GM18858 (cell line): ENCODE results near the gene IRF7.

Experiments used
- ATAC-seq: cut with Tn5 transposase; IDR thresholded peaks from one replicate; pipeline ENCODE4 v1.9.1; 2021; ENCODE audit not compliant: unreplicated experiment

IRF7 gene

DNA sequence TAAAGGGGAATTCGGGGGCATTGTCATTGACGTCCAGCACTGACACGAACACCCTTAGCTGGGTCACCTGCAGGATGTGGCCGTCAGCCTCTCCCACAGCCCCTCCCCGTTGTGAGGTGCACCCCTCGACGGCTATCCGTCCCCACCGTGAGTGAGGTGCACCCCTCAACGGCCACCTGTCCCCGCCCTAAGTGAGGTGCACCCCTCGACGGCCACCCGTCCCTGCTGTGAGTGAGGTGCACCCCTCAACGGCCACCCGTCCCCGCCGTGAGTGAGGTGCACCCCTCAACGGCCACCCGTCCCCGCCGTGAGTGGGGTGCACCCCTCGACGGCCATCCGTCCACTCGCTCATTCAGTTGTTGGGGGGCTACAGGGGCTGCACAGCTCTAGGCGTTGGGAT lies 6.1 kb upstream of the IRF7 start:
- ATAC-seq, result no peak

- no peak for ATAC-seq
Observed at GRCh38 chr11:620935-621814, 5.4 kb upstream of the IRF7 start.

DNA sequence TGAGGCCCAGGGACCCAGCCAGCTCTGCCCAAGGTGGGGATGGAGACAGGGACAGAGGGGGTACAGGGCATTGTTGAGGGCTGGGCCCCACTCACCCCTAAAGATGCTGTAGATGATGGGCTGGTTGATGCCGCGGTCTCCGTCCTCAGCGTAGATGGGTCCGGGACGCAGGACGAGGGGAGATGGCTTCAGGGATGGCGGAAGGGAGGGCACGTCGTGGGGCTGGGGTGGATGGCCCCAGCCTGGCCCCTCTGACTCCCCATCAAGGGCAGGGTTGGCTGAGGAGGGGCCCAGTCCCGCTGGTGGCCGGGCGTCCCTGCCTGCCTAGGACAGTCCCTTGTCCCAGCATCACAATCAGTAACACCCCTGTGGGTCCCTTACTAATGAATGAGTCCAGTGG lies 4.5 kb upstream of the IRF7 start:
- ATAC-seq, result no peak

- no peak for ATAC-seq
Observed at GRCh38 chr11:619628-620050, 3.9 kb upstream of the IRF7 start.

DNA sequence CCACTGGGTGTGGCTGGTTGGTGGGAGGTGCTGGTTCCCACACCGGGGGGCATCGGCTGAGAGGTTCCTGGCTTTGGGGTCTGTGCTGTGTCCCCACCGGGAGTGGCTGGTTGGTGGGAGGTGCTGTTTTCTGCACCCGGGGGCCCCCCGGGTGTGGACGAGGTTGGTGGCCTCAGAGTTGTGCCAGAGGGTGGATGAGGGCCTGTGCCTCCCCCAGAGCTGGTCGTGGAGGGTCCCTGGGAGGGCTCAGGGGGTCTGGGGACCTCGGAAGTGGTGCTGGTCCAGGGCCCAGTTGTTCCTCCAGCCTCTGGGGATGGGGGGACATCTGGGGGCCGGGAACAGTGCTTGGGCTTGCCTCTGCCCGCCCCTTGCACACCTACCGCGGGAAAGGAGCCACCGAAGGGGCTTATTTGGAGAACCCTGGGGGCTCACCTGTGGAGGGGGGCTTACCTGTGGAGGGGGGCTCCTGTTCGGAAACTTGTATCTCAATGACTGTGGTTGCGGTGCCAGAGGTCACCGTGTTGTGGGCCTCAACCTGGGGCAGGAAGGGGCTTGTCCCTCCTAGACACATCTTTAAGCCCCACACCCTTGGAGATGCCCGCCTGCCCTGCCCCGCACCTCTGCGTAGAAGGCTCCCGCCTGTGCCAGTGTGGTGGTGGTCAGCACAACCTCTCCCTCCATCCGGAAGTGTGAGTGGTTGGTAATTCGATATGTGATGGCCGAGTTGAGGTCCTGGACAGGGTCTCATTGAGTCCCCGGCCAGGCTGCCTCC lies 3.3 kb upstream of the IRF7 start:
- ATAC-seq, result no peak

DNA sequence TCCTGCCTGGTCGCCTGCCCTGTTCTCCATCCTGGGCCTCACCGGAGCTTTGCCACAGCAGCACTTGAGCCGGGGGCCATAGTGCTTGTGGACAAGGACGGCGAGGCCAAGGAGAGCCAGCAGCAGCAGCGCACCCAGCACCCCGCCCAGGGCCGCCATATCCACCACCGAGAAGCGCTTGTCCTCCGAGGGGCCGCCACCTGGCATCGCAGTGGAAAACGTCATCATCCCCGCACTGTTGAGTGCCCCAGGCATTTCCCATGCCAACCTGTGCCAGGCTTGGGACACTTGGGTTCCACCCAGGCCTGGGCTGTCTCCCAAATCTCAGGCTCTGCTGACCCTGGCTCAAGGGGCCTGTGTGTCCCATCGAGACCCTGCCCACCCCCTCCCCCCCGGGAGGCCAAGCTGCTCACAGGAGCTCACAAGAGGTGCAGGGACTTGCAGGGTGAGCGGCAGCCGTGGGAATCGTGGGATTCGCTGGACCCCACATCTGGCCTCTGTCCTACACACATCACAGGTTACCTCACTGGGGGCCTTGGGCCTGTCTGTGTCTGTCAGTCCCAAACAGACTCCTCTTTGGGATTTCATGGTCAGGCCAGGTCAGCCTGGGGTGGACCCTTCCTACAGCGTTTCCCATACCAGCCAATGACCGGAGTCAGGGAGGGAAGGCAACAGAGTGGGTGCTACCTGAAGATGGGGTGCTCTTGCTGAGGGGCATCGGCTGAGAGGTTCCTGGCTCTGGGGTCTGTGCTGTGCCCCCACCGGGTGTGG lies 2.3 kb upstream of the IRF7 start:
- ATAC-seq, result no peak

DNA sequence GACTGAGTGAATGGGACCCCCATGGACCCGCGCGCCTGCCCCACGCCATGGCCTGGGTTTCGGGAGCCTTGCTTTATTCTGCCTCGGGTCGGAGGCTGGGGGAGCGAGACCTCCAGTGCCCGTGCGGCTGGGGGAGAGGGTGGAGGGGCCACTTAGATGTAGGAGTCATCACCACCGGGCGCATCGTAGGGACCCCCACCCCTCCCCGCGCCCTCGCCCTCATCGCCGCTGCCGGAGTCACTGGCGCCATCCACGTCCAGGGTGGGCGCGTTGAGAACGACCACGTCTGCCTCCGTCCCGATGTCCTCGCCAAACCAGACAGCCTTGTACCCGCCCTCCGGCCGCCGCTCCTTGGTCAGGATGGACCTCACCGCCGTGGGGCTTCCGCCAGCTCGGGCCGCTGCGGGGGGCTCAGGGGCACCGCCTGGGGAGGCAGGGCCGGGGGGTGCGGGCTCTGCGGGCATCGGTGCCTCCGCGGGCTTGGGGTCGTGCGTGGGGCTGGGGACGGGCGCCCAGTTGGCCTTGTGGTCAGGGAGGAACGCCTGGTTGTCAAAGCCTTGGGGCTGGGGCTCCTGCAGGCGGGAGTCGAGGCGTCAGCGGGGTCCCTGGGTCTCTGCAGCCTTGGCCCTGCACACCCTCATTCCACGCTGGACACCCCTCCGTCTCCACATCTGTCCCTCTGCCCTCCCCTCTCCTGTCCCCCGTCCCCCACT lies 1.6 kb upstream of the IRF7 start:
- no peak for ATAC-seq

DNA sequence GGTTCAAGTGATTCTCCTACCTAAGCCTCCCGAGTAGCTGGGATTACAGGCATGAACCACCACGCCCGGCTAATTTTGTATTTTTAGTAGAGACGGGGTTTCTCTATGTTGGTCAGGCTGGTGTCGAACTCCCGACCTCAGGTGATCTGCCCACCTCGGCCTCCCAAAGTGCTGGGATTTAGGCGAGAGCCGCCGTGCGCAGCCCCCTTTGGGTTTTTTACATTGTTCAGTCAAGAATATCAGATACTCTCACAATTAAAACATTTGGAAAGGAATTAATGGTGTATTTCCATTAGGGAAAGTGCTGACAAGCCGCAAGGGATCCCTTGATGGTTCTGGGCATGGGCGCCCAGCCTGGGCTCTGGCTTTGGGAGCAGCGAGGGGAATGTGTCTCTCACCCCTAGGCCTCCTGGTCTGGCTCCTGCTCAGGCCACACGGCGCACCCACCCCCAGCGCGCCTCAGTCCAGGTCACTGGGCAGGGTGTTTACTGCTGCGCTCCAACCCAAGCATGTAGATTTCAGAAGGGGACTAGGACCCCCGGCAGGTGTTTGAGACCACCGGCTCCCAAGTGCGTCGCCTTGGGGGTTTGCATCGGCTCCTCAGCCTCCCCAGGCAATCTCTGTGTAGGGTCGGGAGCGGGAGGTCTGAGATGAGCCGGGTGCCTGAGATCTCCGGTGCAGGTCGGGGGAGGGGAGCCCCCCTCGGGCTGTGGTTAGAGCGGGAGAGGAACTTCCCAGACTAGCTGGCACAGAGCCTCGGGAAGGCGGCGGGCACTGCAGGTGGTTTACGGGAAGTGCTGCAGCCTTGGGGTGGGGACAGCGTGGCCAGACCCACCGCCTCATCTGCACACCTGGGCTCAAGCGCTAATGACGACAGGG lies 809 bp upstream of the IRF7 start:
- ATAC-seq, result no peak

DNA sequence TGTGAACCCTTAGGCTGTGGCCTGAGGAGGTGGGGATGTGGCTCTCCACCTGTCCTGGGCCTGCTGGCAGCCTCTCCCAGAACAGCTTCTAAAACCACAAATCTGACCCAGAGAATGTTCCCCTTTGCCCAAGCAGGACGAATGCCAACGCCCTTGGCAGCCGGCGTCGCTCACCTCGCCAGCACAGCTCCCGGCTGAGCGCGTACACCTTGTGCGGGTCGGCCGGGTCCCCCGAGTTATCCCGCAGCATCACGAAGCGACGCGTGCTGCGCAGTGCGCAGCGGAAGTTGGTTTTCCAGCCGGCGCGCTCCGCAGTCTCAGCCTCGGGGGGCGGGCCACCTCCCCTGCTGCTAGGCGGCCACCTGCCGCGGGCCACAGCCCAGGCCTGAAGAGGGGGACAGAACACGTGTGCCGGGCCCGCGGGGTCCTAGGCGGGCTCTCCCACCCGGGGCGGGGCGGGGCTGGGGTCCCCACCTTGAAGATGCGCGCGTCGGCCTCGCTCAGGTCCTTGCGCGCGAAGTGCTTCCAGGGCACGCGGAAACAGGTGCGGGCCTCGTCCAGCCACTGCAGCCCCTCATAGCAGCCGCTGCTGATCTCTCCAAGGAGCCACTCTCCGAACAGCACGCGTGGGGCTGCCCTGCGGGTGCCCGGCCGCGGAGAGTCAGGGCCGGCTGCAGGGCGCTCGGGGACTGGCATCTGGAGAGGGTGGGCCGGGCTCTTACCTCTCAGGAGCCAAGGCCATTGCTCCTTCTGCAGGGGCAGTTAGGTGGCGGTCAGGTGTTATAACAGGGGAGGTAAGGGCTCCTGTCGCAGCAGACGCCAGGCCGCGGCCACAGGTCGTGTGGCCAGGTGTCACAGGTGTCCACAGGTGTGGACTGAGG lies 887 bp downstream of the IRF7 start:
- ATAC-seq, result no peak

DNA sequence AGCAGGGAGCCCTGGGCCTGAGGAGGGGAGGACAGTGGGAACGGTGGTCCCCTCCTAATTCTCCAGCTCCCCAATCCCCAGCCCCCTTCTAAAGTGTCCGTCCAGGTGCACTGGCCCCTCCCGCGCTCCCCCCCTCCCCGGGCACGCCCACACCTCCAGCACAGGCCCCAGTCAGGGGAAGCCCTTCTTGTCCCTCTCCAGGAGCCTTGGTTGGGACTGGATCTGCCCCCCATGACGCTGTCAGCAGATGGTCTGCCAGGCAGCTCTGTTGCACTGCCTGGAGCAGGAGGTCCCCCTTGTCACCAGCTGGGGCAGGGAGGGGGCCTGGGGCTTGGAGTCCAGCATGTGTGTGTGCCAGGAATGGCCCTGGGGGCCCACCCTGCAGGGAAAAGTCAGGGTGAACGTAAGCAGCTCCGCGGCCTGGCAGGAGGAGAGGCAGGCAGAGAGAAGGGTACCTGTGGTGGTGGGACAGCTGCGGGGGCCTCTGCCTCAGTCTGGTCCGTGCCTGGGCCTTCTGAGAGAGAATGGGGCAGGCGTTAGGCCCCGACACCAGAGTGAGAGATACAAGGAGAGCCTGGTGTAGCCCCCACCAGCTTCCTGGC lies 1.6 kb downstream of the IRF7 start:
- no peak for ATAC-seq

- ATAC-seq, result no peak
Observed at GRCh38 chr11:613369-613968, 2.3 kb downstream of the IRF7 start.

GRCh38 chr11:612961-613300 lies 2.8 kb downstream of the IRF7 start:
- no peak for ATAC-seq

DNA sequence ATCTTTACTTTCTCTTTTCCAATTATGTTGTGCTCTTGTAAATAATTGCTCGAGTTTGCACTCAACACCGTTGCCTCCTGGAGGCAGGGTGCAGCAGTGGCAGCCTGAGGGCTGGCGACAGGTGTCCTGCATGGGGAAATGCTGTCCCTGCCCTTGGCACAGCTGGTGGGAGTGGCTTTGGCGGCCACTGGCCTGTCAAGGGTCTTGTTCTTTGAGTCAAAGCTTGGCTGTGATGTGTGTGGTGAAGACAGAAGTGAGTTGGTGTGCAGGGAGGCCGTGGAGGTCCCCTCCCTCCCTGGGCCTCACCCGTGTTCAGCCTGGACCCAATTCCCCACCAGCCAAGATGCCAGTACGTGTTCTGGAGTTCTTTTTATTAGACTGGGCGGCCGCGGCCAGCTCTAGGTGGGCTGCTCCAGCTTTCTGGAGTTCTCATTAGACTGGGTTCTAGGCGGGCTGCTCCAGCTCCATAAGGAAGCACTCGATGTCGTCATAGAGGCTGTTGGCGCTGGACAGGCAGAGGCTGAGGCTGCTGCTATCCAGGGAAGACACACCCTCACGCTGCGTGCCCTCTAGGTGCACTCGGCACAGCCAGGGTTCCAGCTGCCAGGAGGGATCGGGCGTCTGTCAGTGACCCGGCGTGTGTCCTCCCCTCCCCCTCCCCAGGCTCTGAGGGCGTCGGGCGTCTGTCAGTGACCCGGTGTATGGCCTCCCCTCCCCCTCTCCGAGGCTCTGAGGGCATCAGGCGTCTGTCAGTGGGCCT lies 3.4 kb downstream of the IRF7 start:
- ATAC-seq, result no peak

DNA sequence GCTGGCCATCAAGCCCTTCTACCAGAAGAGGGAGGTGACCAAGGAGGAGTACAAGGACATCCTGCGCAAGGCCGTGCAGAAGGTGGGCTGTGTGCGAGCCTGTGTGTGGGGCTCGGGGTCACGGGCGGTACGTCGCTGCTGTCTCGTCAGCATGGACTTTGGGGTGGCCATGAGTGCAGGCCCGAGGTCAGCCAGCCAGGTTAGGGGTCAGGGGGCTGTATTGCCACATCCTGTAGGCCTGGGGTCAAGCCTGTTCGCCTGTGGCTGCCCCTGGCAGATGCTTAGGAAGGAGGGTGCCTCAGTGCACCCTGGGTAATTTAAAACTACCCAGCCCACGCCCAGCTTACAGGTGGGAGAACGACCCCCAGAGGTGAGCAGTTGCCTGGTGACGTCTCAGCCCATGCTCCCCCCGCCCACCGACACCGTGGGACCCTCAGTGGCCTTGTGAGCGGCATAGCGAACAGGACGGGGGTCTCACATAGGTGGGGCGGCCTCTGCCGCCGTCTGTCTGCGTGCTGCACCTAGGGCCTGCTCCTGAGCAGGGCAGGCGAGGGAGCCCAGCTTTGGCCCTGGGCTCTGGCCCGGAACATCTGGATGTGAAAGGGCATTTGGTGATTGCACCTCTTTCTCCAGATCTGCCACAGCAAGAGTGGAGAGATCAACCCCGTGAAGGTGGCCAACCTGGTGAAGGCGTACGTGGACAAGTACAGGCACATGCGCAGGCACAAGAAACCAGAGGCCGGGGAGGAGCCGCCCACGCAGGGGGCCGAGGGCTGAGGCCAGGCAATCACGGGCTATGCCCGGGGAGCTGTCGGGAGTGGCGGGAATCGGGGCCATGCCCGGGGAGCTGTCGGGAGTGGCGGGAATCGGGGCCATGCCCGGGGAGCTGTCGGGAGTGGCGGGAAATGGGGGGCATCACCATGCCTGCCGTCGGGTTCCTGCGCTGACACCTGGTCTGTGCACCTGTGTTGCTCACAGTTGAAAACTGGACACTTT lies 4.5 kb downstream of the IRF7 start:
- ATAC-seq, result no peak

DNA sequence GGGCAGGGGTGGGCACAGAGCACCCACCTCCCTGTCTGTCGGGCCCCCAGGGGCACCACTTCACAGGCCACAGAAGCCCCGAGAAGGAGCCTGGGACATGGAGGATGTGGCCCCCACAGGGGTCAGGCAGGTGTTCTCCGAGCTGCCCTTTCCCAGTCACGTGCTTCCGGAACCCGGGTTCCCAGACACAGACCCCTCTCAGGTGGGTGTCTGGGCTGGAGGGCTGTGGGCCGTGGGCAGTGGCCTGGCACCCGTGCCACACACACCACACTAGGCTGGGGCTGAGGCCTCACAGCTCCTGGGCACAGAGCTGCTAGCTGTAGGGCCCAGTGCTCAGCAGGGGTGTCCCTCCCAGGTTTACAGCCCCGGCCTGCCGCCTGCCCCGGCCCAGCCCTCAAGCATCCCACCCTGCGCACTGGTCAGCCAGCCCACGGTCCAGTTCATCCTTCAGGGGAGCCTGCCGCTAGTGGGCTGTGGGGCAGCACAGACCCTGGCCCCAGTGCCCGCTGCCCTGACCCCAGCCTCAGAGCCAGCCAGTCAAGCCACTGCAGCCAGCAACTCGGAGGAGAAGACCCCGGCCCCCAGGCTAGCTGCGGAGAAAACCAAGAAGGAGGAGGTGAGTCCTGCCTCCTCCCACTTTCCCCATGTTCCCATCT lies 5.5 kb downstream of the IRF7 start:
- ATAC-seq, result no peak

DNA sequence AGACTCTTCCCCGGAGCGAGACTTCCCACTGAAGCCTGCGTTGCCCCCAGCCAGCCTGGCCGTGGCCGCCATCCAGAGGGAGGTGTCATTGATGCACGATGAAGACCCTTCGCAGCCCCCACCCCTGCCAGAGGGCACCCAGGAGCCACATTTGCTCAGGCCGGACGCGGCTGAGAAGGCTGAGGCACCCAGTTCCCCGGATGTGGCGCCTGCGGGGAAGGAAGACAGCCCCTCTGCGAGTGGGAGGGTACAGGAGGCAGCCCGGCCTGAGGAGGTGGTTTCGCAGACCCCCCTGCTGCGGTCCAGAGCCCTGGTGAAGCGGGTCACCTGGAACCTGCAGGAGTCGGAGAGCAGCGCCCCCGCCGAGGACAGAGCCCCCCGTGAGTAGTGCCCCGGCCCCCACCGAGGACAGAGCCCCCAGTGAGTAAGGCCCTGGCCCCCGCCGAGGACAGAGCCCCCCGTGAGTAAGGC lies 6.4 kb downstream of the IRF7 start:
- ATAC-seq, result no peak
